Smooth muscle cell (in vitro differentiated cells): Measurements from ENCODE around the gene KNDC1. TPM values are rescaled to one million over a fixed set of nuclear protein-coding genes. Genes with fewer than 3 reads are reported as not detected.

Experiments used
- DNase-seq: peaks from one replicate; lab custom pipeline; 2025; ENCODE audit not compliant: unreplicated experiment; lab: John Stamatoyannopoulos, UW
- H2AFZ ChIP-seq: fragments of 200-600 bp; sonication (generic); 2 replicates; pipeline ENCODE4 v1.6.0; 2016; ENCODE audit warnings: antibody characterized with exemption, low read depth, mild to moderate bottlenecking
- H3F3A ChIP-seq: fragments of 200-600 bp; sonication (generic); 2 replicates; pipeline ENCODE4 v1.6.0; 2017; ENCODE audit warnings: antibody characterized with exemption, low read depth
- H3K27ac ChIP-seq: fragments of 200-600 bp; sonication (generic); 2 replicates; pipeline ENCODE4 v1.5.1; 2016; ENCODE audit warnings: low read depth, mild to moderate bottlenecking
- H3K27me3 ChIP-seq: fragments of 200-600 bp; sonication (generic); 2 replicates; pipeline ENCODE4 v1.6.1; 2016; ENCODE audit warnings: low read depth, mild to moderate bottlenecking
- H3K36me3 ChIP-seq: fragments of 200-600 bp; sonication (generic); 2 replicates; pipeline ENCODE4 v1.5.1; 2016; ENCODE audit warnings: low read depth
- H3K4me1 ChIP-seq: fragments of 200-600 bp; sonication (generic); 2 replicates; pipeline ENCODE4 v1.5.1; 2016; ENCODE audit warnings: low read depth
- H3K4me2 ChIP-seq: fragments of 200-600 bp; sonication (generic); 2 replicates; pipeline ENCODE4 v1.6.0; 2016; ENCODE audit warnings: mild to moderate bottlenecking
- H3K4me3 ChIP-seq: fragments of 200-600 bp; sonication (generic); 2 replicates; pipeline ENCODE4 v1.5.1; 2016; ENCODE audit warnings: mild to moderate bottlenecking
- H3K79me2 ChIP-seq: fragments of 200-600 bp; sonication (generic); 2 replicates; pipeline ENCODE4 v1.6.0; 2016; ENCODE audit warnings: low read depth, mild to moderate bottlenecking
- H3K9ac ChIP-seq: fragments of 200-600 bp; sonication (generic); 2 replicates; pipeline ENCODE4 v1.6.0; 2016; ENCODE audit warnings: low read depth
- H3K9me3 ChIP-seq: fragments of 200-600 bp; sonication (generic); replicated peaks from 2 replicates; pipeline ENCODE4 v1.5.1; 2016; ENCODE audit warnings: low read depth
- H4K20me1 ChIP-seq: fragments of 200-600 bp; sonication (generic); 2 replicates; pipeline ENCODE4 v1.6.0; 2016; ENCODE audit warnings: low read depth
- CTCF ChIP-seq: fragments of 200-600 bp; sonication (generic); IDR thresholded peaks from 2 replicates; pipeline ENCODE4 v1.5.1; 2017; ENCODE audit warnings: borderline replicate concordance, mild to moderate bottlenecking, antibody characterized with exemption; ENCODE audit not compliant: insufficient read depth, poor library complexity, severe bottlenecking
- WGBS: methylation state at CpG from one replicate; pipeline ENCODE4 v1.1.7; 2016; ENCODE audit warnings: low lambda C conversion rate; 5-methylcytosine and 5-hydroxymethylcytosine counted together
- polyA plus RNA-seq: library from polyadenylated mRNA; unstranded; fragments of >200 nt; fragmentation: Nextera tagmentation; extraction: Ambion mirVana; gene quantifications from 2 replicates; pipeline ENCODE4 v1.2.1, GENCODE V29; 2016
- total RNA-seq: library from RNA; depleted of rRNA; stranded (reverse); fragments of >200 nt; gene quantifications from 2 replicates; pipeline ENCODE4 v1.2.3, GENCODE V29; 2014

KNDC1 gene
- total and polyA plus RNA-seq, 2 experiments from 2014 or later, result 2.3 to 3.1 TPM

- Histone ChIP-seq H3K9me3 (no peaks in the 10 kb centered on the region), H2AFZ (no peak overlapping the region), H3K9ac (no peak overlapping the region), H3F3A (no peaks in the 10 kb centered on the region), H3K36me3 (no peaks in the 10 kb centered on the region), H3K4me3 (no peak overlapping the region), H3K4me2 (no peak overlapping the region), H4K20me1 (no peaks in the 10 kb centered on the region), H3K79me2 (no peaks in the 10 kb centered on the region), H3K27me3 (no peaks in the 10 kb centered on the region), H3K27ac (no peak overlapping the region), H3K4me1 (no peaks in the 10 kb centered on the region)
- WGBS, result 90% methylated on average over 37 of the region's 38 CpGs
- DNase-seq, result no peak
- TF ChIP-seq CTCF, result no peak
Observed at GRCh38 chr10:133187091-133187905, 27.3 kb downstream of the KNDC1 start.

GRCh38 chr10:133187906-133188681 is 28.1 kb downstream of the KNDC1 start:
- Histone ChIP-seq H3K27ac (no peak overlapping the region), H2AFZ (no peak overlapping the region), H3K36me3 (no peaks in the 10 kb centered on the region), H3K79me2 (no peaks in the 10 kb centered on the region), H3K27me3 (no peaks in the 10 kb centered on the region), H3K9ac (no peak overlapping the region), H3K4me3 (no peak overlapping the region), H3K4me2 (no peak overlapping the region), H3K9me3 (no peaks in the 10 kb centered on the region), H3K4me1 (no peaks in the 10 kb centered on the region), H4K20me1 (no peaks in the 10 kb centered on the region), H3F3A (no peaks in the 10 kb centered on the region)
- no peak for TF ChIP-seq CTCF
- 90% methylated on average over 30 of the region's 38 CpGs for WGBS
- no peak for DNase-seq

- no peak for TF ChIP-seq CTCF
- no peaks in the 10 kb centered on the region for H3K4me1 ChIP-seq
- H2AFZ ChIP-seq, result no peak overlapping the region
- no peaks in the 10 kb centered on the region for H3K36me3 ChIP-seq
- no peaks in the 10 kb centered on the region for H4K20me1 ChIP-seq
- H3K79me2 ChIP-seq, result no peaks in the 10 kb centered on the region
- H3K27ac ChIP-seq, result no peak overlapping the region
- H3K9ac ChIP-seq, result no peak overlapping the region
- no peaks in the 10 kb centered on the region for H3K9me3 ChIP-seq
- no peak overlapping the region for H3K4me2 ChIP-seq
- 96% methylated on average over 20 of the region's 22 CpGs for WGBS
- no peaks in the 10 kb centered on the region for H3K27me3 ChIP-seq
- no peak for DNase-seq
- no peak overlapping the region for H3K4me3 ChIP-seq
- H3F3A ChIP-seq, result no peaks in the 10 kb centered on the region
Observed at GRCh38 chr10:133189256-133189655, 29.2 kb downstream of the KNDC1 start.
